HUES48 (cell line): Measurements from ENCODE around the gene SURF2.
"Not testable (repeated sequence)": the region's sequence is repeated elsewhere in the genome, so short reads cannot be mapped to it uniquely, and the experiment has no call there.

Source experiments
- H3K27ac ChIP-seq: one replicate; pipeline ENCODE4 v1.7.0; 2013; ENCODE audit warnings: low read depth, low read length, inconsistent platforms
- H3K27me3 ChIP-seq: 2 replicates; pipeline ENCODE4 v1.6.1; 2013; ENCODE audit warnings: mild to moderate bottlenecking, low read length; ENCODE audit not compliant: control insufficient read depth, insufficient read depth
- H3K36me3 ChIP-seq: 2 replicates; pipeline ENCODE4 v1.6.1; 2013; ENCODE audit warnings: low read length; ENCODE audit not compliant: control insufficient read depth, insufficient read depth
- H3K4me1 ChIP-seq: 2 replicates; pipeline ENCODE4 v1.6.1; 2013; ENCODE audit warnings: mild to moderate bottlenecking, low read length; ENCODE audit not compliant: control insufficient read depth, insufficient read depth
- H3K4me3 ChIP-seq: 2 replicates; pipeline ENCODE4 v1.5.1; 2013; ENCODE audit warnings: mild to moderate bottlenecking, low read depth, low read length
- H3K9ac ChIP-seq: 2 replicates; pipeline ENCODE4 v1.6.1; 2013; ENCODE audit warnings: mild to moderate bottlenecking, low read depth, low read length, moderate library complexity
- H3K9me3 ChIP-seq: 2 replicates; pipeline ENCODE4 v1.6.1; 2013; ENCODE audit warnings: low read length; ENCODE audit not compliant: control insufficient read depth, insufficient read depth

Gene SURF2

GRCh38 chr9:133390713-133391112, 34.4 kb downstream of the SURF2 start:
- Histone ChIP-seq H3K9ac (no peak overlapping the region), H3K27me3 (no peaks in the 10 kb centered on the region; the same call in 1 of the 2 replicates), H3K27ac (no peak overlapping the region), H3K4me1 (no peaks in the 10 kb centered on the region), H3K4me3 (no peak overlapping the region), H3K36me3 (no peaks in the 10 kb centered on the region), H3K9me3 (no peaks in the 10 kb centered on the region)

DNA sequence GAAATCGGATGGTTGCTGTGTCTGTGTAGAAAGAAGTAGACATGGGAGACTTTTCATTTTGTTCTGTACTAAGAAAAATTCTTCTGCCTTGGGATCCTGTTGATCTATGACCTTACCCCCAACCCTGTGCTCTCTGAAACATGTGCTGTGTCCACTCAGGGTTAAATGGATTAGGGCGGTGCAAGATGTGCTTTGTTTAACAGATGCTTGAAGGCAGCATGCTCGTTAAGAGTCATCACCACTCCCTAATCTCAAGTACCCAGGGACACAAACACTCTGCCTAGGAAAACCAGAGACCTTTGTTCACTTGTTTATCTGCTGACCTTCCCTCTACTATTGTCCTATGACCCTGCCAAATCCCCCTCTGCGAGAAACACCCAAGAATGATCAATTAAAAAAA, 35.1 kb downstream of the SURF2 start:
- not testable (repeated sequence) for H3K36me3 ChIP-seq, H3K4me1 ChIP-seq, H3K27ac ChIP-seq, H3K4me3 ChIP-seq, H3K9me3 ChIP-seq, H3K9ac ChIP-seq, H3K27me3 ChIP-seq

DNA sequence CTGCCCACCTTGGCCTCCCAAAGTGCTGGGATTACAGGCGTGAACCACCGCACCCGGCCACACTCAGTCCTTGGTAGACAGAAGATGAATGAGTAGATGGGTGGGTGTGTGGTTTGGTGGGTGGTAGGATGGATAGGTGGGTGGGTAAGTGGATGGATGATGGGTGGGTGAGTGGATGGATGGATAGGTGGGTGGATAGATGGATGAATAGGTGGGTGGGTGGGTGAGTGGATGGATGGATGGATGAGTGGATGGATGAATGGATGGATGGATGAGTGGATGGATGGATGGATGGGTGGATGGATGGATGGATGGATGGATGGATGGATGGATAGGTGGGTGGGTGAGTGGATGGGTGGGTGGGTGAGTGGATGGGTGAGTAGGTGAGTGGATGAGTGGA, 36.0 kb downstream of the SURF2 start:
- not testable (repeated sequence) for H3K4me3 ChIP-seq, H3K9ac ChIP-seq, H3K4me1 ChIP-seq, H3K27me3 ChIP-seq, H3K36me3 ChIP-seq, H3K27ac ChIP-seq, H3K9me3 ChIP-seq

DNA sequence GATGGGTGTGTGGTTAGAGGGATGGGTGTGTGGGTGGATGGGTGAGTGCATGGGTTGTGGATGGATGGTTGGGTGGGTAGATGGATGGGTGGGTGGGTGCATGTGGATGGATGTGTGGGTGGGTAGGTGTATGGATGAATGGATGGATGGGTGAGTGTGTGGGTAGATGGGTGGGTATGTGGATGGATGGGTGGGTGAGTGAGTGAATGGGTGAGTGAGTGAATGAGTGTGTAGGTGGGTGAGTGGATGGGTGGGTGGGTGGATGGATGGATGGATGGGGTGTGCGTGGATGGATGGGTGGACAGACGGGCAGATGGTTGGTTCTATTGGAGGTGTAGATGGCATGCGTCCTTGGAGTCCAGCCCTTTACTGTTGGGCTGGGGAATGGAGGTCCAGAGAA, 37.0 kb downstream of the SURF2 start:
- H3K9me3 ChIP-seq: no peaks in the 10 kb centered on the region
- H3K27me3 ChIP-seq: peaks cover 5% of the 10 kb centered on the region
- no peaks in the 10 kb centered on the region for H3K36me3 ChIP-seq
- no peak overlapping the region for H3K27ac ChIP-seq
- no peak overlapping the region for H3K4me3 ChIP-seq
- no peaks in the 10 kb centered on the region for H3K4me1 ChIP-seq
- H3K9ac ChIP-seq: no peak overlapping the region

GRCh38 chr9:133394687-133395271, 38.4 kb downstream of the SURF2 start:
- Histone ChIP-seq H3K9ac (no peak overlapping the region), H3K27me3 (peaks cover 5% of the 10 kb centered on the region), H3K9me3 (no peaks in the 10 kb centered on the region), H3K4me3 (no peak overlapping the region), H3K36me3 (no peaks in the 10 kb centered on the region), H3K4me1 (no peaks in the 10 kb centered on the region), H3K27ac (no peak overlapping the region)

DNA sequence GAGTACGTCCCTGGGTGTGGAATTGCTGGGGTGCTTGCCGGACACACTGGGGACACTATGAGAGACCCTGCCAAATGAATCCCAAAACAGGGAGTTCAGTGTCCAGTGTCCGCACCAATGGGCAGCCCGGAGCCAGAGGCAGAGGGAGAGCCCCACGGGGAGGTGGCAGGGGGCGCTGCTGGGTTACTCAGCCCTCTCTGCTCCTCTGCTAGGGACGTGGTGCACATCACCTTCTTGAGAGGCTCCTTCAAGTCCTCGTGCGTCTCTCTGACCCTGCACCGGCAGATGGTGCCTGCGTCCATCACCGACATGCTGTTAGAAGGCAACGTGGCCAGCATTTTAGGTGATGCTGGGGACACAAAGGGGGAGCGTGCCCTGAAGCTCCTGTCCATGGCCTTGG, 40.6 kb downstream of the SURF2 start:
- H3K9me3 ChIP-seq: no peaks in the 10 kb centered on the region
- H3K27me3 ChIP-seq: peaks cover 5% of the 10 kb centered on the region
- no peak overlapping the region for H3K9ac ChIP-seq
- no peak overlapping the region for H3K27ac ChIP-seq
- H3K4me1 ChIP-seq: no peaks in the 10 kb centered on the region
- H3K4me3 ChIP-seq: no peak overlapping the region
- no peaks in the 10 kb centered on the region for H3K36me3 ChIP-seq

- H3K9ac ChIP-seq: no peak overlapping the region
- H3K9me3 ChIP-seq: no peaks in the 10 kb centered on the region
- 0 out of 2 replicates have a peak, but pooled peaks cover under 1% of the 10 kb centered on the region for H3K36me3 ChIP-seq
- H3K27me3 ChIP-seq: peaks cover 5% of the 10 kb centered on the region
- no peak overlapping the region for H3K4me3 ChIP-seq
- H3K4me1 ChIP-seq: no peaks in the 10 kb centered on the region
- H3K27ac ChIP-seq: no peak overlapping the region
These were observed 41.0 kb downstream of the SURF2 start for GRCh38 chr9:133397370-133397769.

GRCh38 chr9:133397895-133398294, 41.5 kb downstream of the SURF2 start:
- Histone ChIP-seq H3K27ac (no peak overlapping the region), H3K4me3 (no peak overlapping the region), H3K4me1 (no peaks in the 10 kb centered on the region), H3K36me3 (0 out of 2 replicates have a peak, but pooled peaks cover 5% of the 10 kb centered on the region), H3K9ac (no peak overlapping the region), H3K9me3 (no peaks in the 10 kb centered on the region), H3K27me3 (peaks cover 5% of the 10 kb centered on the region)

DNA sequence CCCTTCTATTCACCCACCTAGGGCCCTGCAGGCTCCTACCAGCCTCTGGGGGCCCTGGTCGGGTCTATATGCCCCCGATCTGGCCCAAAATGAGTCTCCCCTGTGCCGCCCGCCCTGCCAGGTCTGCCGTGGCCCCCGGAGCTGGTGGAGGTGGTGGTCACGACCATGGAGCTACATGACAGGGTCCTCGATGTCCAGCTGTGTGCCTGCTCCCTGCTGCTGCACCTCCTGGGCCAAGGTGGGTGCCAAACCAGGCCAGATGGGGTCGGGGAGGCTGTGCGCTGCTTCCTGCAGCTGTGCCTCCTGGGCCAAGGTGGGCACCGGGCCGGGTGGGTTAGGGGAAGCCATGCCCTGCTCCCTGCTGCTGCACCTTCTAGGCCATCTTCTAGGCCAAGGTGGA, 43.9 kb downstream of the SURF2 start:
- no peak overlapping the region for H3K9ac ChIP-seq

GRCh38 chr9:133401588-133401987, 45.2 kb downstream of the SURF2 start:
- Histone ChIP-seq H3K27me3 (peaks cover 5% of the 10 kb centered on the region; the same call in 1 of the 2 replicates), H3K9me3 (no peaks in the 10 kb centered on the region), H3K9ac (no peak overlapping the region), H3K4me1 (no peaks in the 10 kb centered on the region), H3K4me3 (no peak overlapping the region), H3K36me3 (peaks cover 27% of the 10 kb centered on the region), H3K27ac (no peak overlapping the region)

More for the DNA sequence above, 43.9 kb downstream of the SURF2 start:
- Histone ChIP-seq H3K9me3 (no peaks in the 10 kb centered on the region), H3K4me3 (no peak overlapping the region), H3K4me1 (no peaks in the 10 kb centered on the region), H3K36me3 (peaks cover 14% of the 10 kb centered on the region), H3K27ac (no peak overlapping the region), H3K27me3 (peaks cover 5% of the 10 kb centered on the region; the same call in 1 of the 2 replicates)

GRCh38 chr9:133402689-133403088, 46.3 kb downstream of the SURF2 start:
- Histone ChIP-seq H3K27ac (no peak overlapping the region), H3K36me3 (peaks cover 31% of the 10 kb centered on the region), H3K27me3 (peaks cover 2% of the 10 kb centered on the region; the same call in 1 of the 2 replicates), H3K4me1 (no peaks in the 10 kb centered on the region), H3K4me3 (no peak overlapping the region), H3K9ac (no peak overlapping the region), H3K9me3 (no peaks in the 10 kb centered on the region)
